ENCODE data around the gene ST6GALNAC6.

The ST6GALNAC6 gene

DNA sequence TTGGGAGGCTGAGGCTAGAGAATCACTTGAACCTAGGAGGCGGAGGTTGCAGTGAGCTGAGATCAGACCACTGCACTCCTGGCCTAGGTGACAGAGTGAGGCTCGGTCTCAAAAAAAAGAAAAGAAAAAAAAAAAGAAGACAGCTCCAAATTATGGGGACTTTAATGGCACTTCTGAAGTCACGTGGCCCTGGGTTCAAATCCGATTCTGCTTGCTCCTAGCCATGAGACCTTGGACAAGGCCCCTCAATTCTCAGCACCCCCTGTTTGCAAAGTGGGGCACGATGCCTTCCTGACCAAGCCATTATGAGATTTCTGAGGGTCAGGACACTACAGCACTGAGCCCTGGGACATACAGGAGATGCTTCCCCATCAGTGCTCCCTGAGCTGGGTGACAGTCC is 43.9 kb downstream of the ST6GALNAC6 start:
- DNase-seq (ENCODE audit: low spot score) (no peak), ATAC-seq (ENCODE audit: low read depth) (no peak)
- Histone ChIP-seq H3K9me3 (ENCODE audit: severe bottlenecking) (no peaks in the 10 kb centered on the region), H3K36me3 (ENCODE audit: low read depth) (no peaks in the 10 kb centered on the region; the same call in 1 of the 2 replicates), H3K4me1 (ENCODE audit: insufficient read depth, poor library complexity, severe bottlenecking) (no peaks in the 10 kb centered on the region), H3K4me3 (ENCODE audit: severe bottlenecking) (no peak overlapping the region), H3K27ac (ENCODE audit: poor library complexity, severe bottlenecking) (no peak overlapping the region), H3K27me3 (ENCODE audit: insufficient read depth, poor library complexity, severe bottlenecking) (no peaks in the 10 kb centered on the region)
- TF ChIP-seq, protein P1, sequence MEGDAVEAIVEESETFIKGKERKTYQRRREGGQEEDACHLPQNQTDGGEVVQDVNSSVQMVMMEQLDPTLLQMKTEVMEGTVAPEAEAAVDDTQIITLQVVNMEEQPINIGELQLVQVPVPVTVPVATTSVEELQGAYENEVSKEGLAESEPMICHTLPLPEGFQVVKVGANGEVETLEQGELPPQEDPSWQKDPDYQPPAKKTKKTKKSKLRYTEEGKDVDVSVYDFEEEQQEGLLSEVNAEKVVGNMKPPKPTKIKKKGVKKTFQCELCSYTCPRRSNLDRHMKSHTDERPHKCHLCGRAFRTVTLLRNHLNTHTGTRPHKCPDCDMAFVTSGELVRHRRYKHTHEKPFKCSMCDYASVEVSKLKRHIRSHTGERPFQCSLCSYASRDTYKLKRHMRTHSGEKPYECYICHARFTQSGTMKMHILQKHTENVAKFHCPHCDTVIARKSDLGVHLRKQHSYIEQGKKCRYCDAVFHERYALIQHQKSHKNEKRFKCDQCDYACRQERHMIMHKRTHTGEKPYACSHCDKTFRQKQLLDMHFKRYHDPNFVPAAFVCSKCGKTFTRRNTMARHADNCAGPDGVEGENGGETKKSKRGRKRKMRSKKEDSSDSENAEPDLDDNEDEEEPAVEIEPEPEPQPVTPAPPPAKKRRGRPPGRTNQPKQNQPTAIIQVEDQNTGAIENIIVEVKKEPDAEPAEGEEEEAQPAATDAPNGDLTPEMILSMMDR (IDR thresholded peaks at IDR 0.05; ENCODE audit: poor library complexity, severe bottlenecking), result no peak

DNA sequence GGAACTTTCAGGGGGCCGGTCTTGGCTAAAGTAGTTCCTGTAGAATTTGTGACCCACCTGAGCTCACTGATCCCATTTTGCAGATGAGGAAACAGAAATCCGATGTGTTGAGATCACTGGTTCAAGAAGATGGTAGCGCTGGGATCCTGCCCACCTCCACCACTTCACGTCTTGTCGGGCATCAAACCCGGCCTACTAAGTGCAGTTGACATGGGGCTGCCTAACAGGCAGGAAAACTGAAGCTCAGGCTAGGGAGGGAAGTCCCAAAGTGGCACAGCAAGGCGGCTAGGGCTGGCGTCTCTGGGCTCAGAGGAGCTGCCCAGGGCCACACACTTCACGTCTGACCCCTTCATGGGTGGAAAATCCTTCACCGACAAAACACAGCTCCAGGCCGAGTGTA is 44.4 kb downstream of the ST6GALNAC6 start:
- Histone ChIP-seq H3K4me1 (ENCODE audit: insufficient read depth, poor library complexity, severe bottlenecking) (no peaks in the 10 kb centered on the region), H3K4me3 (ENCODE audit: severe bottlenecking) (no peak overlapping the region), H3K27ac (ENCODE audit: poor library complexity, severe bottlenecking) (peak overlapping the region; percentile 36), H3K27me3 (ENCODE audit: insufficient read depth, poor library complexity, severe bottlenecking) (no peaks in the 10 kb centered on the region), H3K9me3 (ENCODE audit: severe bottlenecking) (peaks cover 2% of the 10 kb centered on the region), H3K36me3 (ENCODE audit: low read depth) (no peaks in the 10 kb centered on the region; the same call in 1 of the 2 replicates)
- DNase-seq (ENCODE audit: low spot score) (no peak), ATAC-seq (ENCODE audit: low read depth) (no peak)
- TF ChIP-seq, protein P1 (IDR thresholded peaks at IDR 0.05; ENCODE audit: poor library complexity, severe bottlenecking), result no peak

DNA sequence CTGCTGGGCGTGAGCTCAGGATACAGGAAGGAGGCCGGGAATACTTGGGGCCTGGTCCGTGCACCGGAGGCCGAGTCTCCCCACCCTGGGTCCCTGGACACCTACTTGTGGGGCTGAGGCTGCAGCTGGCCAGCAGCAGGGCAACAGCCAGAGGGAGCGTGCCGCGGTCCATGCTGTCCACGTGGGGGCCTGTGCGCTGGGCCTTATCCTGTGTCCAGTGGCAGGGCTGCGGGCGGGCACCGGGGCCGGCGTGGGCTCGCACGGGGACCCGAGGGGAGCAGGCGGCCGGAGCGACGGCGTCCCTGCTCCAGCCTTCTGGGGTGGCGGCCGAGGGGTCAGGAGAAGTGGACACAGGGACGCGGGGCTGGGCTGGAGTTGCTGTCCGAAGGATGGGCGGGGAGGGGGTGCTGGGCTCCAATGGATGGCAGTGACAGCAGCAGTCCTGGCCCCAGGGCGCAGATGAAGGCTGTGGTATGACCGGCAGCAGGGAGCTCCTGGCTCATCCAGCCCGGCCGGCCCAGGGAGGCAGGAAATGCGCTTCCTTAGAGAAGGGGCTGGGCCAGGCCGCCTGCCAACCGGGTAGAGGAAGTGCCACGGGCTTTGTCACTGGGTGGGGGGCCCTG is 45.1 kb downstream of the ST6GALNAC6 start, which contains the start of gene ENG:
Gene ENG (minus strand): TSS at position 475 of the 623 bp plus-strand sequence. CDS start 303 bp downstream, at position 172.
- H3K4me3 ChIP-seq (ENCODE audit: severe bottlenecking), result peak within 1 kb of the TSS; percentile 36
- H3K4me1 ChIP-seq (ENCODE audit: insufficient read depth, poor library complexity, severe bottlenecking), result no peaks in the 10 kb centered on the region
- peak within 1 kb of the TSS; percentile 36 for H3K27ac ChIP-seq (ENCODE audit: poor library complexity, severe bottlenecking)
- H3K9me3 ChIP-seq (ENCODE audit: severe bottlenecking), result peaks cover 9% of the 10 kb centered on the region
- TF ChIP-seq, protein P1 (IDR thresholded peaks at IDR 0.05; ENCODE audit: poor library complexity, severe bottlenecking), result no peak
- ATAC-seq (ENCODE audit: low read depth) (peak; percentile 83), DNase-seq (ENCODE audit: low spot score) (no peak)
- H3K36me3 ChIP-seq (ENCODE audit: low read depth), result no peaks in the 10 kb centered on the region; the same call in 1 of the 2 replicates
- no peaks in the 10 kb centered on the region for H3K27me3 ChIP-seq (ENCODE audit: insufficient read depth, poor library complexity, severe bottlenecking)

DNA sequence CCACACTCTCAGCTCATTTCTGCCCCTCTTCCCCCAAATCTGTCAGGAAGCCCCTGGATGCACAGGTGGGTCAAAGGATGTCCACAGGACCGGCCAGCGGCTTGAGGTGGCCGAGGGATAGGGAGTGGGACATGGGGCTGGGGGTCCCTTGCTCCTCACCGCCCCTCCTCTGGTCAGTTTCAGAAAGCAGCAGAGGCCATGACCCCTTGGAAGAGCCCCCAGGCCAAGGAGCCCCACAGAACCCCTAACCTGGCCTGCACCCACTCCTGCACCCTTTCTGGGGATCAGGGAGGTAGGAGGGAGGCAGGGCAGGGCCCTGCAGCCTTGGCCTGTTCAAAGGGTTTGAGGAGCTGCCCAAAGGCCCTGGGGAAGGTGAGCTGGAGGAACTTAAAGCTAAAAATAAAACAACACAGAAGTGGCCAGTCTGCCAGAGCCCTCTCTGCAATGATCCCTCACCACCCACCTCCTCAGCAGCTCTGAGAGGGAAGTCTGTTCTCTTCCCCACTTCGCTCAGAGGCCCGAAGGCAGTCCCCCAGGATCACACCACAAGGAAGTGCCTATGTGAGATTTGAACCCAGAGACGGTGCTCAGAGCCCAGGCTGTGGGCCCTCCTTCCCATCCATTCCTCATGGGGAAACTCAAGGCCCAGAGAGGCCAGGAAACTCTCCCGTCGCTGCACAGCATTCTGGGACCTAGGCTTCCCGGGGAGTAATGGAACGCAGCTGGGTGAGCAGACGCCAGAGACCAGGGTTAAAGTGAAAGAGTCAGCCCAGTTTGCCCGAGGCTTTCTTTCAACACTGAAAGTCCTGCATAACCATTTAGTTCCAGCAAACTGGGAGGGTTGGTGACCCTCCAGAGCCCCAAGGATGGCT is 45.9 kb downstream of the ST6GALNAC6 start:
- H3K27me3 ChIP-seq (ENCODE audit: insufficient read depth, poor library complexity, severe bottlenecking), result no peaks in the 10 kb centered on the region
- H3K4me3 ChIP-seq (ENCODE audit: severe bottlenecking), result peak overlapping the region; percentile 36
- peaks cover 16% of the 10 kb centered on the region for H3K9me3 ChIP-seq (ENCODE audit: severe bottlenecking)
- DNase-seq (ENCODE audit: low spot score), result no peak
- H3K4me1 ChIP-seq (ENCODE audit: insufficient read depth, poor library complexity, severe bottlenecking), result no peaks in the 10 kb centered on the region
- ATAC-seq (ENCODE audit: low read depth), result peak; percentile 28
- TF ChIP-seq, protein P1 (IDR thresholded peaks at IDR 0.05; ENCODE audit: poor library complexity, severe bottlenecking), result no peak
- H3K27ac ChIP-seq (ENCODE audit: poor library complexity, severe bottlenecking), result peak overlapping the region; percentile 36
- H3K36me3 ChIP-seq (ENCODE audit: low read depth), result no peaks in the 10 kb centered on the region; the same call in none of the 2 replicates
